PC-9 (cell line): Measurements from ENCODE around the gene GPR146. TPM values are rescaled to one million over a fixed set of nuclear protein-coding genes. Genes with fewer than 3 reads are reported as not detected.

Source experiments
- BruUV-seq: library from RNA; stranded (reverse); fragments of 400-500 nt; replicated peaks from 2 replicates; lab custom pipeline; 2021; lab: Mats Ljungman, UMichigan
- CTCF ChIA-PET: fragments of 300-600 bp; sonication (Branson Sonifier 250); formaldehyde crosslinking; loops from one replicate; lab custom pipeline; 2022; ENCODE audit warnings: antibody characterized with exemption; lab: Charles Lee
- POLR2A ChIA-PET: fragments of 300-600 bp; sonication (Branson Sonifier 250); formaldehyde crosslinking; loops from one replicate; lab custom pipeline; 2022; ENCODE audit warnings: antibody characterized with exemption; ENCODE audit not compliant: unreplicated experiment; lab: Charles Lee
- DNase-seq, 2 experiments: peaks; one replicate each; pipeline versions ENCODE4 v3.0.0 to v3.0.0-alpha.2; 2015 to 2022; ENCODE audit warnings: mixed read lengths in 1 of 2
- H2AFZ ChIP-seq: fragments of 200-600 bp; sonication (generic); 2 replicates; pipeline ENCODE4 v1.8.1; 2017; ENCODE audit warnings: antibody characterized with exemption
- H3F3A ChIP-seq: fragments of 200-600 bp; sonication (generic); 2 replicates; pipeline ENCODE4 v1.8.1; 2017; ENCODE audit warnings: antibody characterized with exemption, mild to moderate bottlenecking, low read depth; ENCODE audit not compliant: insufficient read depth
- H3K27ac ChIP-seq: fragments of 200-600 bp; sonication (generic); 2 replicates; pipeline ENCODE4 v1.6.1; 2016; ENCODE audit warnings: mixed run types
- H3K27me3 ChIP-seq: fragments of 200-600 bp; sonication (generic); 2 replicates; pipeline ENCODE4 v1.6.1; 2016; ENCODE audit warnings: low read depth, mixed run types; ENCODE audit not compliant: insufficient read depth
- H3K36me3 ChIP-seq: fragments of 200-600 bp; sonication (generic); 2 replicates; pipeline ENCODE4 v1.6.1; 2016; ENCODE audit warnings: low read depth, mixed run types
- H3K4me1 ChIP-seq: fragments of 200-600 bp; sonication (generic); replicated peaks from 2 replicates; pipeline ENCODE4 v1.6.1; 2016; ENCODE audit warnings: mixed run types; ENCODE audit not compliant: insufficient read depth
- H3K4me2 ChIP-seq: fragments of 200-600 bp; sonication (generic); 2 replicates; pipeline ENCODE4 v1.6.1; 2017; ENCODE audit warnings: mixed run types
- H3K4me3 ChIP-seq: fragments of 200-600 bp; sonication (generic); 2 replicates; pipeline ENCODE4 v1.6.1; 2016; ENCODE audit warnings: mixed run types
- H3K79me2 ChIP-seq: fragments of 200-600 bp; sonication (generic); 2 replicates; pipeline ENCODE4 v1.6.1; 2017; ENCODE audit warnings: low read depth, mixed run types
- H3K9me2 ChIP-seq: fragments of 200-600 bp; sonication (generic); 2 replicates; pipeline ENCODE4 v1.8.1; 2017; ENCODE audit warnings: mild to moderate bottlenecking; ENCODE audit not compliant: insufficient read depth
- H3K9me3 ChIP-seq: fragments of 200-600 bp; sonication (generic); 2 replicates; pipeline ENCODE4 v1.8.1; 2016; ENCODE audit warnings: low read depth; ENCODE audit not compliant: insufficient read depth
- H4K20me1 ChIP-seq: fragments of 200-600 bp; sonication (generic); 2 replicates; pipeline ENCODE4 v1.8.1; 2017; ENCODE audit not compliant: insufficient read depth
- EZH2 ChIP-seq: fragments of 200-600 bp; sonication (generic); IDR thresholded peaks from 2 replicates; pipeline ENCODE4 v1.8.0; 2017; ENCODE audit warnings: antibody characterized with exemption, low read depth
- intact Hi-C: fragments of 100-400 bp; cut with micrococcal nuclease; formaldehyde crosslinking; loops from one replicate; pipeline ENCODE4 v1.10.0; 2022; ENCODE audit not compliant: unreplicated experiment
- total RNA-seq: library from RNA; stranded (reverse); gene quantifications from 2 replicates; pipeline ENCODE4 v1.2.3, GENCODE V29; 2021
- TF ChIP-seq, protein P1 (sequence below): fragments of 200-600 bp; sonication (generic); conservative IDR thresholded peaks from 2 replicates; pipeline ENCODE4 v1.6.1; 2017; ENCODE audit warnings: mixed run types, antibody characterized with exemption, mild to moderate bottlenecking, moderate library complexity

Gene GPR146
- total RNA-seq, 1 experiment from 2014 or later = 3.4 TPM

DNA sequence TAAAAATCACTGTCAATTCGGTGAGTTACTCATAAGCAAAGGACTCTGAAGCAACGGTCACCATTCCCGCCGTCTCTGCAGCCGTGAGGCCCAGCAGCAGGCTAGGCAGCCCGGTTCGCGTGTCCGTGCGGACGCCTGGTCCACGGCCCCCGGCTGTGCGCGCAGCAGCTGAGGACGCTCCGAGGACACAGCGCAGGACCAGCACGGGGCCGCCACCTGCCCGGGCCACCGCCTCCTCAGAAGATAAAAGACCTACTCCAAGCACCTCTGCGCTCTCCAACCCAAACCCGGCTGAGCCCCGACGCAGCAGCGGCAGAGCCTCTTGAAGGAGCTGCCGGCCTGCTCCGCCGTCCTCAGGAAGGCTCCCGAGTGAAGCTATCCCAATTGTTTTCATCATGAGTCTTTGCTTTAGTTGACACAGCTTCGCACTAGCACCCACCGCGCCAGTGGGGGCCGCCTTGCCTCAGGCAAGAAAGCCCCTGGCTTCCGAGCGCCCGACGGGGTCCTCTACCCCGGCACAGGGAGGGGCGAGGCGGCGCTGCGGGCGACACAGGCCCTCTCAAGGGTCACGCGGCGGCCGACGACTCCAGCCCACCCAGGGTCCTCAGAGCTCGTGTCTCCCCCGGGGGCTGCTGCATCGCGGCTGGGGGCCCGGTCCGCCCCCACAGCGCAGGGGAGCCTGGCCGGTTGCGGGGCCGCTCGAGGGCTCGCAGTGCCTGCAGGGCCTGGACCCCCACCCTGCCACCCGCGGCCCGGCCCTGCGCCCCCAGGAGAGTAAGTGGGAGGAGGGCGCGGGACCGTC is 16.9 kb upstream of the GPR146 start:
- Histone ChIP-seq H3K4me3 (peak overlapping the region; percentile 69), H3K79me2 (peaks cover 27% of the 10 kb centered on the region), H3K36me3 (no peaks in the 10 kb centered on the region), H3K4me2 (peak overlapping the region; percentile 70), H3K27me3 (no peaks in the 10 kb centered on the region), H3K9me3 (no peaks in the 10 kb centered on the region), H4K20me1 (peaks cover 21% of the 10 kb centered on the region; the same call in 1 of the 2 replicates), H3K4me1 (peaks cover 14% of the 10 kb centered on the region), H3K27ac (no peak overlapping the region), H2AFZ (no peak overlapping the region), H3K9me2 (no peaks in the 10 kb centered on the region), H3F3A (0 out of 2 replicates have a peak, but pooled peaks cover 24% of the 10 kb centered on the region)
- TF ChIP-seq, protein P1, sequence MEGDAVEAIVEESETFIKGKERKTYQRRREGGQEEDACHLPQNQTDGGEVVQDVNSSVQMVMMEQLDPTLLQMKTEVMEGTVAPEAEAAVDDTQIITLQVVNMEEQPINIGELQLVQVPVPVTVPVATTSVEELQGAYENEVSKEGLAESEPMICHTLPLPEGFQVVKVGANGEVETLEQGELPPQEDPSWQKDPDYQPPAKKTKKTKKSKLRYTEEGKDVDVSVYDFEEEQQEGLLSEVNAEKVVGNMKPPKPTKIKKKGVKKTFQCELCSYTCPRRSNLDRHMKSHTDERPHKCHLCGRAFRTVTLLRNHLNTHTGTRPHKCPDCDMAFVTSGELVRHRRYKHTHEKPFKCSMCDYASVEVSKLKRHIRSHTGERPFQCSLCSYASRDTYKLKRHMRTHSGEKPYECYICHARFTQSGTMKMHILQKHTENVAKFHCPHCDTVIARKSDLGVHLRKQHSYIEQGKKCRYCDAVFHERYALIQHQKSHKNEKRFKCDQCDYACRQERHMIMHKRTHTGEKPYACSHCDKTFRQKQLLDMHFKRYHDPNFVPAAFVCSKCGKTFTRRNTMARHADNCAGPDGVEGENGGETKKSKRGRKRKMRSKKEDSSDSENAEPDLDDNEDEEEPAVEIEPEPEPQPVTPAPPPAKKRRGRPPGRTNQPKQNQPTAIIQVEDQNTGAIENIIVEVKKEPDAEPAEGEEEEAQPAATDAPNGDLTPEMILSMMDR = no peak
- no peak for TF ChIP-seq EZH2
- CTCF ChIA-PET = interaction anchor here (0.6 kb wide), 1 partner anchor 211 kb away, joined by 5 read pairs; no protein-coding TSS in a partner anchor
- POLR2A ChIA-PET = no interaction called here
- intact Hi-C loops = no loop called here
- DNase-seq = no peak
- BruUV-seq = no TSS peak

DNA sequence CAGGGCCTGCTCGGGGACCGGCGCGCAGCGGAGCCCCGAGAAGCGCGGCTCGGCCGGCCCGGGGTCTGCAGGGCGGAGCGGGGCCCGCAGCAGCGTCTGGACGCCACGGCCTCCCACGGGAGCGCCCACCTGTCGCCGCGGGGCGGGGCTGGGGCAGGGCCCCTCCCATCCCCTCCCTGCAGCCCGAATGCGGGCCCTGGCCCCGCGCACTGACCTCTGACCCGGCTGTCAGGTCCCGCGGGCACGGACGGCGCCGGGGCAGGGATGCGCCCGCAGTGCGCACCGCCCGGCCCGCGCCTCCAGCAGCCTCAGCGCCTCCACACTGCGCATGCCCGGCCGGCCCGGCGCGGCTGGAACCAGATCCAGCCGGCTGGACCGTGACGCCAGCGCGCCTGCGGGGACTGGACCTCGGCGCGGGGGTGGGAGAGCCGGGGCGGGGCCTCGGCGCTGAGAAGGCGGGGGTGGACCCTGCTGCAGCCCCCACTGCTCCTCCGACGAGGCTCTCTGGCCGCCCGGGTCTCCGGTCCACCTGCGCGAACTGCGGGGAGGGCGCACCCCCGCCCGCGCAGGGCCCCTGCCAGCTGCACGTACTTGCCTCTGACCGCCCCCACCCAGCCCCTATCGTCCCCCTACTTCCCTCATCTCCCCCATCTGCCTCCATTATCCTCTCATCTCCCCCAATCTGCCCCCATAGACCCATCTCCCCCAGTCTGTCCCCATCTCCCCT is 16.1 kb upstream of the GPR146 start:
- Histone ChIP-seq H3K4me3 (peak overlapping the region; percentile 69), H3K4me1 (peaks cover 14% of the 10 kb centered on the region), H3K36me3 (no peaks in the 10 kb centered on the region), H3K9me3 (no peaks in the 10 kb centered on the region), H3K79me2 (peaks cover 27% of the 10 kb centered on the region), H4K20me1 (peaks cover 21% of the 10 kb centered on the region; the same call in 1 of the 2 replicates), H3K27ac (peak overlapping the region; percentile 35; the same call in 1 of the 2 replicates), H3K9me2 (no peaks in the 10 kb centered on the region), H3F3A (0 out of 2 replicates have a peak, but pooled peaks cover 24% of the 10 kb centered on the region), H2AFZ (peak overlapping the region; percentile 72), H3K4me2 (peak overlapping the region; percentile 70), H3K27me3 (no peaks in the 10 kb centered on the region)
- no TSS peak for BruUV-seq
- CTCF ChIA-PET = interaction anchor here (0.6 kb wide), 1 partner anchor 212 kb away, joined by 5 read pairs; no protein-coding TSS in a partner anchor
- TF ChIP-seq EZH2 = no peak
- TF ChIP-seq, protein P1 = no peak
- peak; percentile 59 to 95 for DNase-seq
- intact Hi-C loops = no loop called here
- POLR2A ChIA-PET = no interaction called here
